Measurements from ENCODE around the gene ST3GAL2. TPM values are rescaled to one million over a fixed set of nuclear protein-coding genes. Genes with fewer than 3 reads are reported as not detected.

ST3GAL2 gene
- total and polyA plus RNA-seq, 10 of the 15 experiments (the other 5 are each of a cell fraction or from before 2014, with no cell fraction given), result 0.95 to 61.7 (median 25.9) TPM

DNA sequence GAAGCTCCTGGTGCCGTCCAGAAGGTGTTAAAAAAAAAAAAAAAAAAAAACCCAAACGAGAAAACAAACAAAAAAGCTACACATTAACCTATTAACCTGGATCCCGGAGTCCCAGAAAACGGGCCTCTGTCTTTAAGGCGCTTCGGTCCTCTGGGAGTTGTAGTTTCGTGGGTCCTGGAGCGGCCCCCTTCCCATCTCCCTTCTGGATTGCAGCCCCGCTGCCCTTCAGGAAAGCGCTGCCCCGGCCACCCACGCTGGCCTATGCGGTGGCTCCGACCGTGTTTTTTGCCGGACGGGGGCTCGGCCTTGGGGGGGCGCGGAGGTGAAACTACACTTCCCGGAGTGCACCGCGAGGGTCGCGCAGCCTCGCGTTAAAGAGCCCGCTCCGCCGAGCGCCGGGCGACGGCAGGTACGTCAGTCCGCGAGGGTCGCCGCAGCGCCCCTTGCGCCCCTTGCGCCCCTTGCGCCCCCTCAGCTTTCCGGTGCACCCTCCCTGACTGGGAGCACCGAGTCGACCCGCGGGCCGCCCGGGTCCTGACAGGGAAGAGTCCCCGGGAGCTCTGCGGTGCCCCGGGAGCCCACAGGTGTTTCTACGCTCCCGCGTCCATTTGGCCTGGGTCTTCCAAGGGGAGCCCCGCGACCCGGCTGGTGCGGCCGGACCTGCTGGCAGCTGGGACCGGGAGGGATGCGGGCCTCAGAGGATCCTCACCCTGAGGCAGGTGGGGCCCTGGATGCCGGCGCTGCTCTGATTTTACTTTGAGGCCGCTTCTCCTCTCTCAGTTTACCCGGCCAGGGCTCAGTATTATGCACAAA, 15.5 kb upstream of the ST3GAL2 start, which contains the start of gene FCSK:
Gene FCSK (plus strand): TSS at position 374 of the 813 bp plus-strand sequence. CDS start 8,596 bp downstream, outside the sequence.
- RAD21 ChIA-PET (ENCODE audit: unreplicated experiment), result interaction anchor here (0.8 to 3.7 kb wide), 19 partner anchors 16 to 107 kb away, joined by 3 to 30 read pairs (median 6); partner anchors contain the start of genes DDX19A and ST3GAL2
- Histone ChIP-seq H3K4me3 (peak within 1 kb of the TSS; percentile 93), H3K36me3 (ENCODE audit: control insufficient read depth in 2 of 2, insufficient read depth in 2 of 2, low read length in 1 of 2) (no peaks in the 10 kb centered on the region), H4K20me1 (ENCODE audit: control insufficient read depth, insufficient read depth) (no peaks in the 10 kb centered on the region), H3K4me1 (ENCODE audit: control insufficient read depth, insufficient read depth, low read length) (no peaks in the 10 kb centered on the region), H3K9ac (ENCODE audit: control insufficient read depth, insufficient read depth, low read length) (peak within 1 kb of the TSS; percentile 93), H3K4me2 (ENCODE audit: control insufficient read depth, insufficient read depth) (peak within 1 kb of the TSS; percentile 92), H3K79me2 (ENCODE audit: control insufficient read depth, insufficient read depth, low read length) (peaks cover 8% of the 10 kb centered on the region), H2AFZ (ENCODE audit: control insufficient read depth, low read depth, low read length) (peak within 1 kb of the TSS; percentile 31), H3K27me3 (replicated peaks in 1 of 2; ENCODE audit: control insufficient read depth in 2 of 2, insufficient read depth in 2 of 2, low read length in 1 of 2) (no peaks in the 10 kb centered on the region), H3K9me3 (replicated peaks; ENCODE audit: control insufficient read depth, insufficient read depth, low read length) (no peaks in the 10 kb centered on the region), H3K27ac (ENCODE audit: control insufficient read depth, insufficient read depth) (peak within 1 kb of the TSS; percentile 95)
- in situ Hi-C loops (cut with MboI), result no loop called here
- SMC1A ChIA-PET (ENCODE audit: uncharacterized antibody, unreplicated experiment), result interaction anchor here (0.6 to 5.0 kb wide), 18 partner anchors 11 to 74 kb away, joined by 3 to 36 read pairs (median 4); partner anchors contain the start of gene ST3GAL2
- CTCF ChIA-PET, result interaction anchor here (1.0 to 3.8 kb wide), 14 partner anchors 12 to 84 kb away, joined by 3 to 25 read pairs (median 6); partner anchors contain the start of gene ST3GAL2
- intact Hi-C loops (cut with micrococcal nuclease; ENCODE audit: unreplicated experiment), result loop anchor here (1.0 kb wide), 2 partner anchors 15 to 22 kb away; partner anchors contain the start of gene ST3GAL2
- BruUV-seq (replicated peaks), result no TSS peak
- POLR2A ChIA-PET, result interaction anchor here (0.6 to 3.4 kb wide), 11 partner anchors 11 to 433 kb away, joined by 3 to 30 read pairs (median 6); partner anchors contain the start of gene ST3GAL2
- 1% methylated on average over 65 of the region's 67 CpGs for WGBS (ENCODE audit: insufficient coverage, insufficient replicate concordance, low lambda C conversion rate, missing lambda C conversion rate)
- peak; percentile 93 for ATAC-seq
- no peak for DNase-seq (ENCODE audit: low read depth, low spot score)
- FAIRE-seq, result peak; percentile 65
- TF ChIP-seq EED (IDR thresholded peaks at IDR 0.05; ENCODE audit: low read depth) (no peak), BHLHE40 (IDR thresholded peaks at IDR 0.05; ENCODE audit: borderline replicate concordance in 1 of 2, low read depth in 2 of 2, low read length in 1 of 2) (0 out of 4 replicates have a peak, but pooled peaks of 1 of the 2 experiments have one; percentile 34), NBN (IDR thresholded peaks at IDR 0.05) (0 out of 2 replicates have a peak, but pooled peaks have one; percentile 52), HDAC6 (IDR thresholded peaks at IDR 0.05; ENCODE audit: unreplicated experiment) (no peak), CREB1 (IDR thresholded peaks at IDR 0.05; ENCODE audit: low read depth) (peak; percentile 91), ZNF384 (IDR thresholded peaks at IDR 0.05; ENCODE audit: borderline replicate concordance, low read depth, low read length) (0 out of 2 replicates have a peak, but pooled peaks have one; percentile 59), NFIC (IDR thresholded peaks at IDR 0.05; ENCODE audit: low read depth, low read length) (no peak), MXI1 (IDR thresholded peaks at IDR 0.05; ENCODE audit: low read depth, low read length) (peak; percentile 50), TCF3 (IDR thresholded peaks at IDR 0.05; ENCODE audit: borderline replicate concordance, insufficient read depth, low read depth, low read length) (0 out of 2 replicates have a peak, but pooled peaks have one; percentile 8), BRCA1 (IDR thresholded peaks at IDR 0.05; ENCODE audit: low read depth, low read length) (0 out of 2 replicates have a peak, but pooled peaks have one; percentile 12), HCFC1 (IDR thresholded peaks at IDR 0.05; ENCODE audit: low read length) (peak; percentile 87)
- TF ChIP-seq, protein P1, sequence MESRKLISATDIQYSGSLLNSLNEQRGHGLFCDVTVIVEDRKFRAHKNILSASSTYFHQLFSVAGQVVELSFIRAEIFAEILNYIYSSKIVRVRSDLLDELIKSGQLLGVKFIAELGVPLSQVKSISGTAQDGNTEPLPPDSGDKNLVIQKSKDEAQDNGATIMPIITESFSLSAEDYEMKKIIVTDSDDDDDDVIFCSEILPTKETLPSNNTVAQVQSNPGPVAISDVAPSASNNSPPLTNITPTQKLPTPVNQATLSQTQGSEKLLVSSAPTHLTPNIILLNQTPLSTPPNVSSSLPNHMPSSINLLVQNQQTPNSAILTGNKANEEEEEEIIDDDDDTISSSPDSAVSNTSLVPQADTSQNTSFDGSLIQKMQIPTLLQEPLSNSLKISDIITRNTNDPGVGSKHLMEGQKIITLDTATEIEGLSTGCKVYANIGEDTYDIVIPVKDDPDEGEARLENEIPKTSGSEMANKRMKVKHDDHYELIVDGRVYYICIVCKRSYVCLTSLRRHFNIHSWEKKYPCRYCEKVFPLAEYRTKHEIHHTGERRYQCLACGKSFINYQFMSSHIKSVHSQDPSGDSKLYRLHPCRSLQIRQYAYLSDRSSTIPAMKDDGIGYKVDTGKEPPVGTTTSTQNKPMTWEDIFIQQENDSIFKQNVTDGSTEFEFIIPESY (IDR thresholded peaks at IDR 0.05), result peak; percentile 42; the same call in 1 of the 2 replicates
- TF ChIP-seq, protein P2, sequence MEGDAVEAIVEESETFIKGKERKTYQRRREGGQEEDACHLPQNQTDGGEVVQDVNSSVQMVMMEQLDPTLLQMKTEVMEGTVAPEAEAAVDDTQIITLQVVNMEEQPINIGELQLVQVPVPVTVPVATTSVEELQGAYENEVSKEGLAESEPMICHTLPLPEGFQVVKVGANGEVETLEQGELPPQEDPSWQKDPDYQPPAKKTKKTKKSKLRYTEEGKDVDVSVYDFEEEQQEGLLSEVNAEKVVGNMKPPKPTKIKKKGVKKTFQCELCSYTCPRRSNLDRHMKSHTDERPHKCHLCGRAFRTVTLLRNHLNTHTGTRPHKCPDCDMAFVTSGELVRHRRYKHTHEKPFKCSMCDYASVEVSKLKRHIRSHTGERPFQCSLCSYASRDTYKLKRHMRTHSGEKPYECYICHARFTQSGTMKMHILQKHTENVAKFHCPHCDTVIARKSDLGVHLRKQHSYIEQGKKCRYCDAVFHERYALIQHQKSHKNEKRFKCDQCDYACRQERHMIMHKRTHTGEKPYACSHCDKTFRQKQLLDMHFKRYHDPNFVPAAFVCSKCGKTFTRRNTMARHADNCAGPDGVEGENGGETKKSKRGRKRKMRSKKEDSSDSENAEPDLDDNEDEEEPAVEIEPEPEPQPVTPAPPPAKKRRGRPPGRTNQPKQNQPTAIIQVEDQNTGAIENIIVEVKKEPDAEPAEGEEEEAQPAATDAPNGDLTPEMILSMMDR (IDR thresholded peaks at IDR 0.05 in 2 of 3, conservative IDR thresholded peaks at IDR 0.05 in 1 of 3; ENCODE audit: control insufficient read depth in 2 of 3, extremely low read depth in 1 of 3, insufficient read depth in 1 of 3, low read depth in 3 of 3, low read length in 3 of 3), result peak; percentile 13 to 22 (median 21); a peak in 3 of 6 replicates
- TF ChIP-seq, protein P3, sequence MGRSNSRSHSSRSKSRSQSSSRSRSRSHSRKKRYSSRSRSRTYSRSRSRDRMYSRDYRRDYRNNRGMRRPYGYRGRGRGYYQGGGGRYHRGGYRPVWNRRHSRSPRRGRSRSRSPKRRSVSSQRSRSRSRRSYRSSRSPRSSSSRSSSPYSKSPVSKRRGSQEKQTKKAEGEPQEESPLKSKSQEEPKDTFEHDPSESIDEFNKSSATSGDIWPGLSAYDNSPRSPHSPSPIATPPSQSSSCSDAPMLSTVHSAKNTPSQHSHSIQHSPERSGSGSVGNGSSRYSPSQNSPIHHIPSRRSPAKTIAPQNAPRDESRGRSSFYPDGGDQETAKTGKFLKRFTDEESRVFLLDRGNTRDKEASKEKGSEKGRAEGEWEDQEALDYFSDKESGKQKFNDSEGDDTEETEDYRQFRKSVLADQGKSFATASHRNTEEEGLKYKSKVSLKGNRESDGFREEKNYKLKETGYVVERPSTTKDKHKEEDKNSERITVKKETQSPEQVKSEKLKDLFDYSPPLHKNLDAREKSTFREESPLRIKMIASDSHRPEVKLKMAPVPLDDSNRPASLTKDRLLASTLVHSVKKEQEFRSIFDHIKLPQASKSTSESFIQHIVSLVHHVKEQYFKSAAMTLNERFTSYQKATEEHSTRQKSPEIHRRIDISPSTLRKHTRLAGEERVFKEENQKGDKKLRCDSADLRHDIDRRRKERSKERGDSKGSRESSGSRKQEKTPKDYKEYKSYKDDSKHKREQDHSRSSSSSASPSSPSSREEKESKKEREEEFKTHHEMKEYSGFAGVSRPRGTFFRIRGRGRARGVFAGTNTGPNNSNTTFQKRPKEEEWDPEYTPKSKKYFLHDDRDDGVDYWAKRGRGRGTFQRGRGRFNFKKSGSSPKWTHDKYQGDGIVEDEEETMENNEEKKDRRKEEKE (IDR thresholded peaks at IDR 0.05), result no peak

All from GM12878 (cell line).